Ascending aorta (tissue), 2 donors: Measurements from ENCODE around the gene FURIN. TPM values are rescaled to one million over a fixed set of nuclear protein-coding genes. Genes with fewer than 3 reads are reported as not detected.

Experiments
- DNase-seq, 2 donors: peaks; one replicate each; pipeline ENCODE4 v3.0.0-alpha.2; 2019; ENCODE audit warnings: low spot score in 2 of 2
- H3K27ac ChIP-seq, 2 donors: fragments of 200-600 bp; sonication (generic); one replicate each; pipeline ENCODE4 v1.5.1; 2016 to 2017; ENCODE audit warnings: mild to moderate bottlenecking in 1 of 2
- H3K27me3 ChIP-seq: fragments of 200-600 bp; sonication (generic); one replicate; pipeline ENCODE4 v1.5.1; 2017
- H3K36me3 ChIP-seq, 2 donors: fragments of 200-600 bp; sonication (generic); one replicate each; pipeline ENCODE4 v1.5.1; 2016
- H3K4me1 ChIP-seq, 2 donors: fragments of 200-600 bp; sonication (generic); one replicate each; pipeline ENCODE4 v1.5.1; 2016 to 2017; ENCODE audit warnings: mild to moderate bottlenecking in 1 of 2
- H3K4me3 ChIP-seq, 2 donors: fragments of 200-600 bp; sonication (generic); one replicate each; pipeline ENCODE4 v1.5.1; 2016 to 2017; ENCODE audit warnings: mild to moderate bottlenecking in 1 of 2
- H3K9me3 ChIP-seq, 2 donors: fragments of 200-600 bp; sonication (generic); one replicate each; pipeline ENCODE4 v1.5.1; 2016
- CTCF ChIP-seq, 3 experiments: fragments of 200-600 bp in 2 of 3; fragments of 450-650 bp in 1 of 3; sonication (generic) in 2 of 3; IDR thresholded peaks; one replicate each; pipeline ENCODE4 v1.5.1; 2016 to 2019; ENCODE audit warnings: antibody characterized with exemption in 3 of 3, mild to moderate bottlenecking in 1 of 3, moderate library complexity in 1 of 3
- intact Hi-C: fragments of 100-400 bp; cut with DNase I; formaldehyde crosslinking; loops from one replicate; pipeline ENCODE4 v1.15.1; 2023
- total RNA-seq: library from RNA; depleted of rRNA; stranded (reverse); fragments of >200 nt; gene quantifications from one replicate; pipeline ENCODE4 v1.1.0, GENCODE V29; 2016

Gene FURIN
- total RNA-seq, 1 donor from 2014 or later, result 86.3 TPM

GRCh38 chr15:90883526-90883975 lies 15.2 kb downstream of the FURIN start:
- intact Hi-C loops, result loop anchor here (10.0 kb wide), 3 partner anchors 359 to 989 kb away; partner anchors contain the start of genes AP3S2 and CRTC3
- Histone ChIP-seq H3K36me3 (peaks cover 34 to 41% of the 10 kb centered on the region in 2 donors), H3K9me3 (no peaks in the 10 kb centered on the region), H3K27ac (peak overlapping the region; percentile 90 to 94), H3K4me1 (peaks cover 10 to 30% of the 10 kb centered on the region in 2 donors), H3K4me3 (peak overlapping the region; percentile 61 to 75), H3K27me3 (no peaks in the 10 kb centered on the region)
- DNase-seq, result no peak
- TF ChIP-seq CTCF (IDR thresholded peaks at IDR 0.05), result no peak

- no peak for TF ChIP-seq CTCF (IDR thresholded peaks at IDR 0.05)
- H3K9me3 ChIP-seq, result no peaks in the 10 kb centered on the region
- intact Hi-C loops, result loop anchor here (2.0 to 10.0 kb wide), 4 partner anchors 167 to 989 kb away; partner anchors contain the start of genes AP3S2, BLM and CRTC3
- peaks cover 10 to 30% of the 10 kb centered on the region in 2 donors for H3K4me1 ChIP-seq
- no peak for DNase-seq
- peaks cover 30 to 35% of the 10 kb centered on the region in 2 donors for H3K36me3 ChIP-seq
- peak within 1 kb of the TSS; percentile 90 to 94 for H3K27ac ChIP-seq
- peak within 1 kb of the TSS; percentile 61 to 75 for H3K4me3 ChIP-seq
- no peaks in the 10 kb centered on the region for H3K27me3 ChIP-seq
These were observed 15.8 kb downstream of the FURIN start, which contains the start of gene FES for GRCh38 chr15:90883976-90884718. TSS of gene FES (plus strand) at chr15:90884504. CDS start at chr15:90885046, 542 bp downstream.

- TF ChIP-seq CTCF (IDR thresholded peaks at IDR 0.05), result no peak
- intact Hi-C loops, result loop anchor here (2.0 to 10.0 kb wide), 6 partner anchors 47 to 990 kb away; partner anchors contain the start of genes AP3S2, BLM, CRTC3 and HDDC3
- Histone ChIP-seq H3K4me1 (peaks cover 10 to 30% of the 10 kb centered on the region in 2 donors), H3K27me3 (no peaks in the 10 kb centered on the region), H3K9me3 (no peaks in the 10 kb centered on the region), H3K36me3 (peaks cover 30 to 33% of the 10 kb centered on the region in 2 donors), H3K27ac (peak overlapping the region; percentile 90 to 94), H3K4me3 (peak overlapping the region; percentile 61 to 75)
- no peak for DNase-seq
These were observed 16.5 kb downstream of the FURIN start for GRCh38 chr15:90884719-90885431.

GRCh38 chr15:90885432-90886290 lies 17.3 kb downstream of the FURIN start:
- peaks cover 10 to 30% of the 10 kb centered on the region in 2 donors for H3K4me1 ChIP-seq
- H3K36me3 ChIP-seq, result peaks cover 30 to 33% of the 10 kb centered on the region in 2 donors
- H3K27me3 ChIP-seq, result no peaks in the 10 kb centered on the region
- H3K27ac ChIP-seq, result peak overlapping the region; percentile 90 to 94
- peak overlapping the region; percentile 8 to 75 for H3K4me3 ChIP-seq
- H3K9me3 ChIP-seq, result no peaks in the 10 kb centered on the region
- intact Hi-C loops, result loop anchor here (1.0 to 10.0 kb wide), 7 partner anchors 47 to 991 kb away; partner anchors contain the start of genes AP3S2, BLM, CRTC3 and HDDC3
- peak; percentile 96 to 99 (median 98) for TF ChIP-seq CTCF (IDR thresholded peaks at IDR 0.05)
- peak; percentile 36 to 85 for DNase-seq

GRCh38 chr15:90886291-90886614 lies 17.9 kb downstream of the FURIN start:
- intact Hi-C loops, result loop anchor here (1.0 to 10.0 kb wide), 6 partner anchors 46 to 991 kb away; partner anchors contain the start of genes AP3S2, CRTC3 and HDDC3
- Histone ChIP-seq H3K27me3 (no peaks in the 10 kb centered on the region), H3K9me3 (no peaks in the 10 kb centered on the region), H3K27ac (peak overlapping the region; percentile 90 to 94), H3K36me3 (peaks cover 32 to 33% of the 10 kb centered on the region in 2 donors), H3K4me3 (peak overlapping the region in 1 of 2 donors; percentile 75), H3K4me1 (peaks cover 10 to 30% of the 10 kb centered on the region in 2 donors)
- no peak for TF ChIP-seq CTCF (IDR thresholded peaks at IDR 0.05)
- DNase-seq, result no peak
